ENCODE measurements around the gene ZFYVE28. TPM values are rescaled to one million over a fixed set of nuclear protein-coding genes. Genes with fewer than 3 reads are reported as not detected.
A peak's percentile ranks its signal among the peaks of the same experiment; 100 is the strongest.

The ZFYVE28 gene
- total RNA-seq, 1 experiment from 2014 or later: 19.2 TPM

DNA sequence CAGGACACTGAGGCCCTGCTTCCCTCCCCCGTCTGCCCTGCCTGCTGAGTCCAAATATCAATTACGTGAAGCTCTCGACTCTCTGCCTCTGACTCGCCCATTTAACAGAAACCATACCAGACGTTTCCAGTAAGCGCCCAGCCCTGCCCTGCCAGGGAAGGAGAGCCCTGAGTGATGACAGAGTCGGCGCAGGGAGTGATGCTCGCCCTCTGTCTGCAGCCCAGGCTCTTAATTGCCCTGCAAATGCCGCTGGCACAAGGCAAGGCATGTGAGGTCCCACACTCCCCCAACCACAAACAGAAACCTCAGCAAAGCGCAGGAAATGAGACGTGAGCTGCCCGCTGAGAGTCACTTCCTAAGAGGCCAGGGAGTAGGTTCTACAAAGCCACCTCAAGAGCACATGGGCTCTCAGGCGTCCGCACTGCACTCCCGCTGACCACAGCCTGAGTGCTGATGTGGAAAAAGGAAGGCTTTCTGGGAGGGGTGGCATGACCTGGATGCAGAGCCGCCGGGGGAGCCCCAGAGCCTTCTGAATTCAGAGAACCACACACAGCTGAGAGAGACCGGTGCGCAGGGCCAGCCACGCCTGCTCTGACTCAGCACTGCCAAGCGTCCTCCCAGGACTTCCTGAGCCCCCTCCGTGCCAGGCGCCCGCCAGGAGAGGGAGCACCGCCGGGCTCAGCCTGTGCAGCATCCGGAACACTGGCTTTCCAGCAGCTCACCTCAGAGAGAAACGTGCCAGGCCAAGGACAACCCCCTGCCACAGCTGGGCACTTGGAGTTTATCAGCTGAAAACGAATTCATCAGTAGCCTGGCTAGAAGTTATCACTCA is 5.3 kb downstream of the ZFYVE28 start:
- no TSS peak for BruUV-seq (replicated peaks)
- H3K4me3 ChIP-seq (replicated peaks in 1 of 2; ENCODE audit: low read depth in 1 of 2, low read length in 2 of 2): peak overlapping the region; percentile 47 to 58
- ATAC-seq (peak; percentile 84), DNase-seq (ENCODE audit: low read depth, low spot score) (peak; percentile 88)
- peaks cover 32 to 81% of the 10 kb centered on the region in 2 experiments for H3K4me1 ChIP-seq (ENCODE audit: control insufficient read depth in 1 of 2, insufficient read depth in 2 of 2, low read length in 2 of 2)
- intact Hi-C loops (cut with micrococcal nuclease): loop anchor here (5.0 kb wide), 2 partner anchors 151 to 171 kb away; partner anchors contain the start of genes HAUS3, MXD4 and POLN
- peak overlapping the region; percentile 91 for H3K27ac ChIP-seq (ENCODE audit: low read depth, low read length)
- H3K27me3 ChIP-seq (ENCODE audit: insufficient read depth, low read length): no peaks in the 10 kb centered on the region
- H3K36me3 ChIP-seq (ENCODE audit: control insufficient read depth in 1 of 2, insufficient read depth in 2 of 2, low read length in 2 of 2): no peaks in the 10 kb centered on the region
- ChIA-PET RAD21 (ENCODE audit: low non-redundant PET in 1 of 2, low total read pairs in 2 of 2, uncharacterized antibody in 2 of 2, unreplicated experiment in 2 of 2) (interaction anchor here in 1 of 2 experiments (0.8 kb wide), 1 partner anchor 121 kb away, joined by 3 read pairs; no protein-coding TSS in a partner anchor), POLR2A (interaction anchor here (1.5 kb wide), 1 partner anchor 171 kb away, joined by 3 read pairs; the partner anchor contains the start of genes HAUS3 and POLN), CTCF (interaction anchor here (1.2 to 2.0 kb wide), 4 partner anchors 11 to 193 kb away, joined by 3 to 8 read pairs (median 5); no protein-coding TSS in a partner anchor)
- TF ChIP-seq POLR2AphosphoS5 (IDR thresholded peaks at IDR 0.05; ENCODE audit: low read depth, low read length): peak; percentile 61; the same call in 1 of the 2 replicates
- no peak for TF ChIP-seq CEBPB (IDR thresholded peaks at IDR 0.05; ENCODE audit: low read depth)
- peak; percentile 57 for TF ChIP-seq YY1 (IDR thresholded peaks at IDR 0.05; ENCODE audit: extremely low read depth, insufficient replicate concordance, low read depth, low read length)
- peak; percentile 75 for TF ChIP-seq TCF7L2 (IDR thresholded peaks at IDR 0.05; ENCODE audit: borderline replicate concordance, extremely low read depth, insufficient read depth, insufficient read length)
- TF ChIP-seq SRF (IDR thresholded peaks at IDR 0.05; ENCODE audit: low read depth): no peak
- TF ChIP-seq, protein P1, sequence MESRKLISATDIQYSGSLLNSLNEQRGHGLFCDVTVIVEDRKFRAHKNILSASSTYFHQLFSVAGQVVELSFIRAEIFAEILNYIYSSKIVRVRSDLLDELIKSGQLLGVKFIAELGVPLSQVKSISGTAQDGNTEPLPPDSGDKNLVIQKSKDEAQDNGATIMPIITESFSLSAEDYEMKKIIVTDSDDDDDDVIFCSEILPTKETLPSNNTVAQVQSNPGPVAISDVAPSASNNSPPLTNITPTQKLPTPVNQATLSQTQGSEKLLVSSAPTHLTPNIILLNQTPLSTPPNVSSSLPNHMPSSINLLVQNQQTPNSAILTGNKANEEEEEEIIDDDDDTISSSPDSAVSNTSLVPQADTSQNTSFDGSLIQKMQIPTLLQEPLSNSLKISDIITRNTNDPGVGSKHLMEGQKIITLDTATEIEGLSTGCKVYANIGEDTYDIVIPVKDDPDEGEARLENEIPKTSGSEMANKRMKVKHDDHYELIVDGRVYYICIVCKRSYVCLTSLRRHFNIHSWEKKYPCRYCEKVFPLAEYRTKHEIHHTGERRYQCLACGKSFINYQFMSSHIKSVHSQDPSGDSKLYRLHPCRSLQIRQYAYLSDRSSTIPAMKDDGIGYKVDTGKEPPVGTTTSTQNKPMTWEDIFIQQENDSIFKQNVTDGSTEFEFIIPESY (IDR thresholded peaks at IDR 0.05; ENCODE audit: extremely low read depth, insufficient replicate concordance, low read length): no peak
- TF ChIP-seq, protein P2, sequence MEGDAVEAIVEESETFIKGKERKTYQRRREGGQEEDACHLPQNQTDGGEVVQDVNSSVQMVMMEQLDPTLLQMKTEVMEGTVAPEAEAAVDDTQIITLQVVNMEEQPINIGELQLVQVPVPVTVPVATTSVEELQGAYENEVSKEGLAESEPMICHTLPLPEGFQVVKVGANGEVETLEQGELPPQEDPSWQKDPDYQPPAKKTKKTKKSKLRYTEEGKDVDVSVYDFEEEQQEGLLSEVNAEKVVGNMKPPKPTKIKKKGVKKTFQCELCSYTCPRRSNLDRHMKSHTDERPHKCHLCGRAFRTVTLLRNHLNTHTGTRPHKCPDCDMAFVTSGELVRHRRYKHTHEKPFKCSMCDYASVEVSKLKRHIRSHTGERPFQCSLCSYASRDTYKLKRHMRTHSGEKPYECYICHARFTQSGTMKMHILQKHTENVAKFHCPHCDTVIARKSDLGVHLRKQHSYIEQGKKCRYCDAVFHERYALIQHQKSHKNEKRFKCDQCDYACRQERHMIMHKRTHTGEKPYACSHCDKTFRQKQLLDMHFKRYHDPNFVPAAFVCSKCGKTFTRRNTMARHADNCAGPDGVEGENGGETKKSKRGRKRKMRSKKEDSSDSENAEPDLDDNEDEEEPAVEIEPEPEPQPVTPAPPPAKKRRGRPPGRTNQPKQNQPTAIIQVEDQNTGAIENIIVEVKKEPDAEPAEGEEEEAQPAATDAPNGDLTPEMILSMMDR (IDR thresholded peaks at IDR 0.05 in 2 of 3, conservative IDR thresholded peaks at IDR 0.05 in 1 of 3; ENCODE audit: borderline replicate concordance in 1 of 3, insufficient read depth in 1 of 3, low read depth in 2 of 3, low read length in 2 of 3): peak in 2 of 3 experiments; percentile 49 to 71; a peak in 3 of 6 replicates
- no peak overlapping the region for H2AFZ ChIP-seq (ENCODE audit: low read depth, low read length, poor library complexity, severe bottlenecking)
- no peaks in the 10 kb centered on the region for H3K9me2 ChIP-seq (ENCODE audit: insufficient read depth)
- no peaks in the 10 kb centered on the region for H3K9me3 ChIP-seq (ENCODE audit: control insufficient read depth in 1 of 2, insufficient read depth in 1 of 2, low read depth in 1 of 2, low read length in 2 of 2)
- H3K4me2 ChIP-seq (ENCODE audit: low read length): peak overlapping the region; percentile 86
- H3K9ac ChIP-seq (ENCODE audit: low read length): peak overlapping the region; percentile 70
- H3K79me2 ChIP-seq (ENCODE audit: insufficient read depth, low read length): peaks cover 66% of the 10 kb centered on the region
- no peaks in the 10 kb centered on the region for H4K20me1 ChIP-seq (ENCODE audit: insufficient read depth)

Data from HCT116 (cell line).